NCI-H748 (cell line): ENCODE measurements around the gene CHMP5.

ENCODE experiments used
- DNase-seq: peaks from one replicate; lab custom pipeline; 2025; ENCODE audit not compliant: unreplicated experiment; lab: John Stamatoyannopoulos, UW

The CHMP5 gene

GRCh38 chr9:33273266-33273971, 8.6 kb downstream of the CHMP5 start:
- no peak for DNase-seq

GRCh38 chr9:33273972-33274328, 9.1 kb downstream of the CHMP5 start:
- no peak for DNase-seq

GRCh38 chr9:33277484-33277883, 12.6 kb downstream of the CHMP5 start:
- DNase-seq = no peak

- DNase-seq = no peak
These were observed 20.7 kb downstream of the CHMP5 start for GRCh38 chr9:33285502-33285901.

GRCh38 chr9:33287087-33287490, 22.2 kb downstream of the CHMP5 start:
- peak; percentile 69 for DNase-seq

GRCh38 chr9:33288235-33288634, 23.4 kb downstream of the CHMP5 start:
- DNase-seq = no peak

- DNase-seq = no peak
These were observed 24.1 kb downstream of the CHMP5 start for GRCh38 chr9:33288828-33289483.

- DNase-seq = no peak
These were observed 24.6 kb downstream of the CHMP5 start for GRCh38 chr9:33289496-33289895.

GRCh38 chr9:33289936-33290246, 25.0 kb downstream of the CHMP5 start:
- no peak for DNase-seq

GRCh38 chr9:33290247-33291030, 25.6 kb downstream of the CHMP5 start, which contains the start of gene NFX1:
Gene NFX1 (plus strand): TSS chr9:33290516. CDS start chr9:33290573, 57 bp downstream.
- peak; percentile 98 for DNase-seq

- no peak for DNase-seq
These were observed 26.2 kb downstream of the CHMP5 start for GRCh38 chr9:33291031-33291397.

GRCh38 chr9:33291901-33292300, 27.1 kb downstream of the CHMP5 start:
- DNase-seq = no peak

- no peak for DNase-seq
These were observed 28.9 kb downstream of the CHMP5 start for GRCh38 chr9:33293782-33294181.

- DNase-seq = no peak
These were observed 30.0 kb downstream of the CHMP5 start for GRCh38 chr9:33294670-33295432.

- DNase-seq = no peak
These were observed 30.7 kb downstream of the CHMP5 start for GRCh38 chr9:33295571-33295970.

- DNase-seq = no peak
These were observed 32.6 kb downstream of the CHMP5 start for GRCh38 chr9:33297432-33297831.

GRCh38 chr9:33300546-33300945, 35.7 kb downstream of the CHMP5 start:
- no peak for DNase-seq

- DNase-seq = no peak
These were observed 39.5 kb downstream of the CHMP5 start for GRCh38 chr9:33304362-33304761.

- no peak for DNase-seq
These were observed 41.2 kb downstream of the CHMP5 start for GRCh38 chr9:33306037-33306436.

- no peak for DNase-seq
These were observed 42.2 kb downstream of the CHMP5 start for GRCh38 chr9:33307067-33307466.

- DNase-seq = no peak
These were observed 45.1 kb downstream of the CHMP5 start for GRCh38 chr9:33309903-33310302.
